NCI-H2171 treated with DMSO at 0.1 percent for 48 hours (cell line): ENCODE results near the gene GASK1A.
"Not testable (repeated sequence)": the region's sequence is repeated elsewhere in the genome, so short reads cannot be mapped to it uniquely, and the experiment has no call there.

ENCODE experiments used
- DNase-seq: peaks from one replicate; lab custom pipeline; 2025; lab: John Stamatoyannopoulos, UW

The GASK1A gene

GRCh38 chr3:43031889-43032545 lies 52.9 kb downstream of the GASK1A start:
- DNase-seq = no peak

- DNase-seq = no peak
Observed at GRCh38 chr3:43032646-43033628, 53.8 kb downstream of the GASK1A start.

DNA sequence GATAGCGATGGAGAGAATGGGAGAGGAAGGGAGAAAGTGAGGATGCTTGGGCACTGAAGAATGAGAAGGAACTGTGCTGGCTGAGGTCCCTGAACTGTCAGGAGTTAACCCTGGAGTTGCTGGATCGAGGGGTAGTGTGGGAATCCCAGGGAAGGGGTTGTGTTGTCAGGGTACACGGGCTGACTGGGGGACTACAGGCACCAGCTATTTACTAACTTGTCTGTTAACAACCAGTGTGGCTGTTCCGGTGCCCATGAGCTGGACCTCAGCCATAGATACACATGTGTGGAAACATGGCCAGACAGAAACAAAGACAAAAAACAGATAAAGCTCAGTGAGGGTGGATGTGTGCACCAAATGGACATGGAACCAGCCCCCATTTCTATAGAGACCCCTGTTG lies 55.1 kb downstream of the GASK1A start:
- DNase-seq = no peak

- no peak for DNase-seq
Observed at GRCh38 chr3:43034911-43035310, 55.8 kb downstream of the GASK1A start.

- no peak for DNase-seq
Observed at GRCh38 chr3:43035801-43036365, 56.8 kb downstream of the GASK1A start.

- DNase-seq = no peak
Observed at GRCh38 chr3:43036621-43037423, 57.7 kb downstream of the GASK1A start.

DNA sequence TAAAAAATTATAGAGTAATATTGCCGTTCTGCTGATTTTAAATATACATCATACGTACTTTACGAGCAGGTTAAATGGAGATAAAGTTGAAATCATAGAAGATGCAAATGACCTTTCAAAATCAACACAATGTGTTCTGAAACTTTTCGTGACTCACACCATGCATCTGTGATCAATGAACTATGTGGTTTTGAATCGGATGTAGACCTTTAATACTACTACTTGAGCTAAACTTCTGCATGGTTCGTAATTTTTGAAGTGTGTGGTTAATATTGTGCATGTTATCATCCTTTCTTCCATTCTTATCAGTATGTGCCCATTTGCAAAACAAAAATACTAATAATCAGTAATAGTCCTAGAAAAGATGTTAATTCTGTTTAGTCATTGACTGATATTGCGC lies 58.9 kb downstream of the GASK1A start:
- DNase-seq = no peak

DNA sequence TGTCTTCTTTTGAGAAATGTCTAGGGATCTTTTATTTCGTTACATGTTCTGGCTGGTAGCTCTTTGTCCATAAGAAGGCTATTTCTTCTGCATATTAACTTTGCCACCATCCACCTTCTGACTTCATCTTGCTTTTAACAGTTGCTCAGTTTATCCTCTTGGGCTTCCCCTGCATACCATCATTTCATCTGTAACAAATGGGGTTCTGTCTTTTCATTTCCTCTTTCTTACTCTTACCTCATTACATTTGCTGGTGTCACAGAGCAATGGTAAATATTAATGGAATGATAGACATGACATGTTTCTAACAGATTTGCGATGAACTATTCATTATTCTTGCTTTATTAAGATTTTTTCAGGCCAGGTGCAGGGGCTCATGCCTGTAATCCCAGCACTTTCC lies 62.4 kb downstream of the GASK1A start:
- no peak for DNase-seq

DNA sequence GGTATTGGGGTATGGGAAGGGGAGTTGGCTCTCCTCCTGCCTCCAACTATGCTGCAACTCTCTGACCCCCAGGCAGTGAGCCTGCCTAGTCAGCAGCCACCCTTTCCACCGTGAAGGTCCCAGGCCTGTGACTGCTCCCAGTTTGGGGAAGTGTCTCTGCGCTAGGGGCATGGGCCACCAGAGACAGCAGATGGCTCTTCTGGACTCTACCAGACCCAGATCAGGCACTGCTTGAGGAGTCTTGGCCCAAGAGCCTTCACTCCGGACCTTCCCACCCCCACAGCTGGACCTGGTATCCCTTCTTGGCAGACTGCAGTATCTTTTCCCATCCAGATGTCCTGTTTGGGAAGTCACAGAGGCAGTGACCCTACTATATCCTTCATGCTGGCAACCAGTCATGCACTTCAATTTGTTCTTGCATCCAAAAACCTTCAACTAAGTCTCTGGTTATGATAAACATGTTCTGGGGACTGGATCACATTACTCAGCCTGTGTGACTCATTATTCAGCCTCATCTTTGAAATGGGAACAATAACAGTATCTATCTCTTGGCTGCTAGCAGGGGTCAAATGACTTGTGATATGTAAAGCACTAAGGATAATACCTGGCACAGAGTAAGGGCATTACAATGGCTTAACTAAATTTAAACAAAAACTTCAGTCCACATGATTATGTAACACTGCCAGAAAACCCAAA lies 64.1 kb downstream of the GASK1A start:
- DNase-seq = no peak

GRCh38 chr3:43043793-43044192 lies 64.7 kb downstream of the GASK1A start:
- no peak for DNase-seq

GRCh38 chr3:43045079-43045478 lies 66.0 kb downstream of the GASK1A start:
- not testable (repeated sequence) for DNase-seq

DNA sequence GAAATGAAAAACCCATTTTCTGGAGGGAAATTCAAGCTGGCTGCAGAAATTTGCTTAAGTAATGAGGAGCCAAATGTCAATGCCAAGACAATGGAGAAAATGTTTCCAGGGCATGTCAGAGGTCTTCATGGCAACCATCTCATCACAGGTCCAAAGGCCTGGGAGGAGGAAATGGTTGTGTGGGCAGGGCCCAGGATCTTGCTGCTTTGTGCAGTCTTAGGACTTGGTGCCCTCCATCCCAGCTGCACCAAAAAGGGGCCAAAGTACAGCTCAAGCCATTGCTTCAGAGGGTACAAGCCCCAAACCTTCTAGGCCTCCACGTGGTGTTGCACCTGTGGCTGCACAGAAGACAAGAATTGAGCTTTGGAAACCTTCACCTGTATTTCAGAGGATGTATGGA lies 67.5 kb downstream of the GASK1A start:
- DNase-seq = no peak

DNA sequence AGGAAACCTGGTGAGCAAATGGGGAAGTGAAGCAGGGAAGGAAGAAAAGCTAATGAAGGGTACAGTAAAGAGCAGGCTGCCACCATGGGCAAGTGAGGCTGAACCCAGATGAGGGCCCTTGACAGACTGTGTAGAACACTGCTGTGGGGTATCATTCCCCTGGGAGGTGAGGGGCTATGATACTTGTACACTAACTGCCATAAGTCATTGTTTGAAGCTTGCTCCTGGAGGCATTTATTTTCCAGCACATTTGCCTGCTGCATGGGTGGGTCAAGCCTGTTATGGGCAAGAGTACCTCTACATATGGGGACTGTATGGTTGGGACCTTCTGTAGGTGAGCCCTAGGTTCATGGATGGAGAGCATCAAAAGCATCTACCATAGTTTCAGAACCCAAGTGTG lies 69.4 kb downstream of the GASK1A start:
- no peak for DNase-seq

GRCh38 chr3:43053291-43053690 lies 74.2 kb downstream of the GASK1A start:
- DNase-seq = no peak

DNA sequence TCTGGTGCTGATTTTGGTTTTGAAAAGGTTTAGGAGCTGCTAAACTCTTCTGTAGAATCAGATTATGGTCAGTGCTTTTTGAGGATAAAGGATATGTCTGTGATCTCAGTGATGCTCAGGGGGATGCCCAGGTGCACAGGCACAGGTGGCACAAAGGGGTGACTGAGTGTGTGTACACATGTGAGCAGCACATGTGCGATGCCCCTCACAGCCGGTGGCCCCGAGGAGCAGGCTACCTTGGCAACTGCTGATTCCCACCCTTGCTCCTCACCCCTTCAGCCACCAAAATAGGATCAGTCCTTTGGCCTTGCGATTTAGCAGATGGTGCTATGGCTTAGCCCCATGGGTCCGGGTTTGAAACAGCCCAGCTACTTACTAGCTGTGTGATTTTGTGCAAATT lies 75.6 kb downstream of the GASK1A start:
- DNase-seq = no peak

DNA sequence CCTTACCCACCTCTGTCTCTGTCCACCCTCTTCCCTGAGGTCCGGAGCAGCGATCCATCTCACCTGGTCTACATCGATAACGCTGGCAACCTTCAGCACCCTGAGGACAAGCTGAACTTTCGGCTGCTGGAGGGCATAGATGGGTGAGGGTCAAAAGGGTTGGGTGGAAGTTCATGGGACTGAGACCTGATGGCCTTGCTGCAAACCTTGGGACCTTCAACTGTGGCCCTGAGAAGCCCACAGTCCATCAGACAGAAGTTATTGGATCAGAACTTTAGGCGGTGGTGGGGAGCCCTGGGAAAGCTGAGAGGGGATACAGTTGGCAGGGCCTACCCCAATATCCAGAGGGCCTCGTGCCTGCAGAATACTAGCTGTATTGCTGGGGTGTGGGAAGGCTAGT lies 76.3 kb downstream of the GASK1A start:
- DNase-seq = no peak

- DNase-seq = peak; percentile 40
Observed at GRCh38 chr3:43055806-43056770, 77.0 kb downstream of the GASK1A start.

DNA sequence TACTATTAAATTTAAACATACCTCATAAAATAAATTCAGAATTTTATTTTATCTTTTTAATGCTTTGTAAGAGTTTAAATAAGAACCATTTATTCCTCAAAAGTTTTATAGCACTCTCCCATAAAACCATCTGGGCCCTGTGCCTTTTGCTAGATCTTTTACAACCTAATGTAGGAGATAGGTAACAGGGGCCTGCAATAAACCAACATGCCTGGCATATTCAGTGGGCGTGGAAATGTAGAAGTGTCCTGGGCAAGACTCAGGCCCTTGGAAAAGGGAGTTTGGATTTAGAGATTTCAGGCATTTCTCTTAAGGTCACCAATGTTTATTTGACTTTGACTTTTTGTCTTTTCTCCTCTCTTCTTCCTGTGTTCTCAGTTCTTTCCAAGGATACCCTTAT lies 80.3 kb downstream of the GASK1A start:
- no peak for DNase-seq

DNA sequence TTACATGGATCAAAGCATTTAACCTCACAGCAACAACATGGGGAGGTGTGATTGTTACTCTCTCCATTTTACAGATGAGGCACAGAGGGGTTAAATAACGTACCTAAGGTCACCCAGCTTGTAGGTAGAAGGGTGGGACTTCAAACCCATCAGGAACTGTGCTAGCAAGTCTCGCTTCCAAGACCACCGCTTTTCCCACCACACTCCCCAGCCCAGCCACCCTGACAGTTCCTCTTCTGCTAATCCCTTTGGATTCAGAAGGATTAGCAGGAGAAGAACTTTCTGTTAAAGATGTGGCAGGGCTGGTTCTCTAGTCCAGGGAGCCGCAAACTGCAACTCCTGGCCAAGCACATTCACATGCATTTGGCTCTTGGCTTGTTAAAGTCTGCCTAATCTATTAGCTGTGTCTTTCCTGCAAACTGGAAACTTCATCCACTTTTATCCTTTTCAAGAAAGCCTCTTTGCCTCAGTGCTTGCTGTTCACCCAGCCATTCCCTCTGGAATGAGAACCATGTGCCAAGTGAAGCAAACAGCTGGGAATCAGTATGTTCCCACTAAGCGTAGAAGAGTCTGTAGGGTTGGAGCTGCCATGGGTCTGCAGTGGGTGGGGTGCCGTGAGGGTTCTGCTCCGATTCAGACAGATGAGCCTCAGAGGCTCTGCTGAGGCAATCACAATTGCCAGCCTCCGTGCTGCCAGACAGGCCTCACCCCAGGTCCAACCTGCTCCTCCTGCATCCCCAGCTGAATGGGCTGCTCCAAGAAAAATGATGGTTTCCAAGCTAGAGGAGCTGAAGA lies 82.2 kb downstream of the GASK1A start:
- no peak for DNase-seq
